Activated T-cell treated with anti-CD3 and anti-CD28 coated beads, Interleukin-2, amount 50 U/mL, for 1 hour (primary cell): ENCODE data around the gene AFAP1.

ENCODE experiments used
- DNase-seq: peaks from one replicate; pipeline ENCODE4 v3.0.0-alpha.2; 2020

AFAP1 gene

DNA sequence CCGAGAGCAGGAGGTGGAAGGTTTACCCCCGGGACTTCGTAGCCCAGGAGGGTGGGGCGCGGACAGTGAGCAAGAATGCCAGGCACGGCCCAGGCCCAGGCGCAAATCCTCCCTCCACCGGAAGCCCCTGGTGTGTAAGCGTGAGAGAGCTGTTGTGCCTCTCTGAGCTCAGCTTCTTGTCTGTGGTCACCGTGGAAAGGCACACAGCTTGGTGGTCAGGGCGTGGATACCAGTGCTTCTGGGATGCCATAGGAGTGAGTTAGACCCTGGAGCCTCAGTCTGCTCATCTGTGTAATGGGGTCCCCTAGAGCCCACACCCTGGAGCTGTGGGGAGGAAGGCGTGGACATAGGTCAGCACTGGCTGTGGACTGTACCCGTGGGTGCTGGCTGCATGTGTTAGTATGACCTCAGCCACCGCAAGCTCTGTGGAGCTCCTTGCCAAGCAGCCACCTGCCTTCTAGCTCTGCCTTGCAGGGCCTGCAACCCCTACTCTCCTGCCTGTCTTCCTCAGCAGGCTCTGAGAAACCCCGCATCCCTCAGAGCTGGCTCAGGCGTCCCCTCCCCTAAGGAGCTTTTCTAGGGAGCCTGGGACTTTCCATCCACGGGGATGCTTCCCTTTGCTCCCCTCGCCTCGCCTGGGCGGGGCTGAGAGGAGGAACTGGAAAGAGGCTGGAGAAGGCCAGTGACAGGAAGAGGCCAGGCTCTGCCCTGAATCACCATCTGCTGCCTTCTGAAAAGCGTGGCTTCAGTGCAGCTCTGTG lies 28.0 kb upstream of the AFAP1 start:
- DNase-seq, result no peak

DNA sequence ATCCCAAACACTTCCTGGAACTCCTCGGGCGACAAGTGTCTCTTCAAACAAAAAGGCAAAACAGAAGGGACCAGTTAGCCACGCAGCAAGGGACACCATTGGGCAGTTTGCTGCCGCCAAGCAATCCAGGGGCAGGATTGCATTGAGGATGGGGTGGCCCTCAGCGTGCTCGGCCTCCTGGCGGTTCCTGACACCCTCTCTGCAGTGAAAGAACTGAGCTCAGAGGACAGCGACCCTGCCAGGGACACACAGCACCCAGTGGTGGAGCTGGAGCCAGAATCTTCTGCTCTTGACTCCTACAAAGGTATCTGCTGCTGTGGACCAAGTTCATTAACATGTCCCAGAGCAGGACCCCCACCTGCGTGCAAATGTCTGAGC lies 27.4 kb upstream of the AFAP1 start:
- no peak for DNase-seq

DNA sequence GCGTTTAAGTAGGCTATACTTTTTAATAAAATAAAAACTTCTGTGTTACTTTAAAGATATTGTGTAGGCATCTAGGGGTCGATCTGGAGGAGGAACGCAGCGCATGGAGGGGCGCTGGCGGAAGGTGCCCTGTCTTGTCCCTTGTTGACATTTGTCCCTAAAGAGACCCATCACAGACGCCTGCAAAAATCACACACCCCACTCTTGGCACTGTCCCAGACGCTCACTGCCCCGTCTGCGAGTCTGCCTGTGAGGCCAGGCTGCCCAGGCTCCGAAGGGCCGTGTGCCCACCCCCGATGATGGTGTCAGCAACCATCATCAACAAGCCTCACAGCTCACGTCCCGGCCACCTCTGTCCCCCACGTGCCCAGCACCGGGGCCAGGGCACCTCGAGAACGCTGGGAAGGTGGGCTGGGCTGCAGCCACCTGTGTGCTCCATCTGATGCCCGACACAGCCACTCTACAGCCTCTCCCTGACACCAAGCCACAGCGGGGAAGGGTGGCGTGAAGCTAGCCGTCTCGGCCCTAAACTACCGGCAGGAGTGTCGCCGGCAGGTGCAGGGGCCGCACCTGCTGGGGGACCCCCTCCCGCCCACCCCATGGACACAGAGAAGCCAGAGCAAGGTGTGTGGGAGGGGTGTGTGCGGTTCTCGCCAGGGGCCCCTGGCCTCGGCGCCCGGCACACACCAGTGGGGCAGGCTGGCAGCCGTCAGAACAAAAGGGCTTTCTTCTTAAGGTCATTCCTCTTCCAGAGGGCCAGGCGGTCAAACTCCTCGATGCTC lies 26.8 kb upstream of the AFAP1 start:
- DNase-seq, result no peak

DNA sequence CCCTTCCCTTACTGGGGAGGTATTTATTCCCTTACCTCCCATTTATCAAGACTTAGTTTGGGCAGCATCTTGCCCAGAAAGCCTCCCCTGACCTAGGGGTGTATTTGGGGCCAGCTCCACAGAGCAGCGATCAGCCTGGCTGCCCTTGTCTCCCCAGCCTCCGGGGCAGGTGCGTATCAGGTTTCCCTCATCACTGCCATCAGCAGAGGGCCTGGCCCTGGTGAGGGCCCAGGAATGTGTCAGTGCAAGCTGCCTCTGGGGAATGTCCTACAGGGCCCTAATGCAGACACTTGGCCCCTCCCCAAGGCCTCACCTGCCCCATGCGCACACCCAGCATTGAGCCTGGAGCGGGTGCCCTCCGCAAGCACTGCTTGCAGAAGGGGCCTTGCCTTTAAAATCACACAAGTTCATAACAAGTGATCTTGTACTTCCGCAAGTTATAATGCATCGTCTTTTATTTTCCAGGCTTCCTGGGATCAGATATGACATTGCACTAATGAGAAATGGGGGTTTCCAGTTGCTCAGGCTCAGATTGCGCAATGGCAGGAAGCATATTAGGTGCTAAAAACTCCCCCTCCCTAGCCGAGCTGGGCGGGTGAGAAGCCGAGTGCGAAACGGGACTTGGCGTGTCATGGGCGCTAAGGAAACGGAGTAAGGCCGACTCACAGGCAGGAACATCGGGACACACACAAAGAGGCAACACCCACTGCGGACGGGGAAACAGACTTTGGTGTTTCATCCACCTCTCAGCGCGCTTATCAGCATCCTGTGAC lies 25.4 kb upstream of the AFAP1 start:
- no peak for DNase-seq

DNA sequence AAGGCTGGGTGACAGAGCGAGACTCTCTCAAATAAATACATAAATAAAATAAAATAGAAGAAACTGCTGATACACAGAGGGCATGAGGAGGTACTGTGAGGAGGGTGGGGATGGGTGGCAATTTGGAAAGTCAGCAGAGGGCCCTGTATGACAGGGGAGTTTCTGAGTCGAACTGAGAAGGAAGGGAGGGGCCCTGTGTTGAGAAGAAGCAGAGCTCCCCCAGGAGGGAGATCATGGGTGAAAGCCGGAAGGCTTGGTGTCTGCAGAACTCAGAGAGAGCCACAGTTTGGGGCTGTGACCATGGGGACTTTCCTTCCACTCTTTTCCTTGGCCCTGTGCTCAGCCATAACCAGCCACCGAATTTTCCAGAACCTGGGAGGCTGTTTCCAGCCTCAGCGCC lies 24.8 kb upstream of the AFAP1 start:
- DNase-seq, result no peak

DNA sequence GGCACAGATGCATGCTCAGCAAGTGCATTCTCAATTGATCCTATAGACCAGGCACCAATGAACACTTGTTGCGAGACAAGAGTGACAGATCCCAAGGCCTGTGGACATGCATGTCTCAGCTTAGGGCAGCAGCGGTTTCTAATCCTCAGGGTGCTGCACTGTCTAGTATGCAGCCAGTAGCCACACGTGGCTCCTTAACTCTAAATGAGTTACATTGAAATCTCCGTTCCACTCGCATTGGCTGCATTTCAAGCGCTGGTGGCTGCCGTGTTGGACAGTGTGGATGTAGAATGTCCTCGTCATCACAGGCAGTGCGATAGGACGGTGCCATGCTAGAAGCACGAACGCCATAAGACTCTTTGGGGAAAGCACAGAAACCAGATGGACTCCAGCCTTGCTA lies 24.0 kb upstream of the AFAP1 start:
- no peak for DNase-seq

DNA sequence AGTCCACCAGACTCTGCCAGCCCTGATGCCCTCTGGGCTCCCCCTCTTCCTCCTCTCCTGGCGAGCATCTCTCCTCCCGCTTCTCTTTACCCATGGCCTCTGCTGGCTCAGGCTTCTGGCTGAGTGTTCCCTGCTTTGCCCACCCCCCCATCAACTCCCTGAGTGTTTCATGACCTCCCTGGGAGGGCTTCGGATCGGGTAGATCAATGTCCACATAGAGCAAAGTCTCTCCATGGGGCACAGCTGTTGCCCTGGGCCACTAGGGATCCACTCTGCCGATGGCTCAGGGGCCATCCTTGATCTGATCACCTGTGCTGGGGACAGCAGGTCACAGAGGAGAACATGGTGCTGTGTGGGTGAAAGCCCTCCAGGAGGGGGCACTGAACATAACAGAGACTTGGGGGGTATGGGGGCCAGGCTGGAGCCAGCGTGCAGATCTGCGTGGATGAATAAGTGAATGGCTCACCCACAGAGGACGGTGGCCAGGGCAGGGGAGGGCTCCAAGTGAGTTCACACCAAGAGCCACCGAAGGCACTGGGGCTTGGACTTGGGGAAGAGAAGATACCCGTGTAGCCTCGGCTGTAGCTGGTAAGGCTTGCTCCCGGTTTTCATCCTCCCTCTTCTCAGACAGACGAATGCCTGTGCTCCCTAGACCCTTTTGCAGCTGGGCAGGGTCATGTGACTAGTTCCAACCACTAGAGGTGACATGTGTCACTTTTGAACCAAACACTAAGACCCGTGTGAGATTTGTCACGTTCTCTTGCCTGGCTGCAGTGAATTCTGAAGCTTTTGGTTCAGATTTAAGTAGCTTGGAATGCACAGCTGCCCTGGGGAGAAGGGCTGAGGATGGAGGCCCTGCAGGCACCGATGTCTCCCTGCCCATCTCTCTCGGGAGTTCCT lies 23.2 kb upstream of the AFAP1 start:
- DNase-seq, result no peak

DNA sequence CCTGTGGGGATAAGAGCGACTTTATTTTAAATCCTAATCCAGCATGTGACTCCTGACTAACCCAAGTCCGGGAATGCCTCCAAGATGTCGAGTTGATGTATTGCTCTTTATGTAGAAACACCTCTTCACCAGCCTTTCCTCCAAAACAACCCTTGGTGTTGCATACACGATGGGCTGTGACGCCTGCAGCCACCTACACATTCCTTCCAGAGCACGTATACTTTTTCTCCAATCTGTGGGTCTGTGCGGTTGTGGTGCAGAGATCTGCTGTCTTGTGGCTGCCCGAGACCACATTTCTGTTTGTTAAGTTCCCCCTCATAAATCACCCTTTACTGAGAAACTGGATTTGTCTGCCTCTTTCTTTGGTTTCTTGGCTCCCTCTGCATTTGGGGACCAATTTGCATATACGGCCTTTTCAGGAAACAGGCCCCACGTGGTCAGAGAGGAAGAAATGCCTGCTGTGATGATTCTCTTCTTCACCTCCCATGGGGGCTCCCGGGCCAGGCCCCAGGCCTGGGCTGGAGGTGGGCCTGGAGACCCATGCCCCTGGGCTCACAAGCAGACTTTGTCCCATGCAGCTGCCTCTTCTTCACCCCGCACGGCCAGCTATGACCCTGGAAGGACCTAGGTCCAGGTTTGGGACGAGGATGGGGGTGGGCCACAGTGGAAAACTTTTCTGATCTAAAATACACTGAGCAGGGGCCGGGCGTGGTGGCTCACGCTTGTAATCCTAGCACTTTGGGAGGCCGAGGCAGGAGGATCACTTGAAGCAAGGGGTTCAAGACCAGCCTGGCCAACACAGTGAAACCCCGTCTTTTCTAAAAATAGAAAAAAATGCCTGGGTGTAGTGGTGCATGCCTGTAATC lies 21.4 kb upstream of the AFAP1 start:
- DNase-seq, result no peak

DNA sequence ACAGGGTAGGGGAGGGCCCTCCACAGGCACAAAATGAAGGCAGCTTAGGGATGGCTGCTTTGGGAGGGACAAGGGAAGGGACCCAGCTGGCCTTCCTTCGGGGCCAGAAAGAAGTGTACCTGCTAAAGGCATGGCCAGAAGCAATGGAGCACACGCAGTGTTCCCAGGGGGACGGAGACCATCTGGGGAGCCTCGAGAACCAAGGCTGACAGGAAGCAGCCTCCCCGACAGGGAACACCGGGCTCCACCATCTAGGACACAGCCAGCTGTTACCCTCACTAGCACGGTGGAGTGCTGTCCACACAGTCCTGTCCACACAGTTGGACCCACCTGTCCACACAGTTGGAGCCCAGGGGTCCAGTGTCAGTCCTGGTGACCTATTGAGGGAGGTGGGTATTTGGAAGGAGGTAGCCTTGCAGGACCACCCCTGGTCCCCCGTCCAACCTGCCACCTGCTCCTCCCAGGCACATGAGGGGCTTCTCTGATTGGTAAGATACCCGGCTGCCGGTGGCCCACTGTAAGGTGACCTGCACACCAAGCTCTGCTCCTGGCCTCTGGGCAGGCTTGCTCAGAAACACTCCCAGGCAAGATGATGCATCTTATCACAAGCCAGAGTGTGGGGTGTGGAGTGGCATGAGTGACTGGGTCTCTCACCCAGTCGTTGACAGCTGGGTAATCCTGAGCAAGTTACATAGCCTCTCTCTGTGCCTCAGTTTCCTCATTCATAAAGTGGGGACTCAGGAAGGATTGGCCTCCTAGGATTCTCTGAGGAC lies 20.5 kb upstream of the AFAP1 start:
- no peak for DNase-seq

DNA sequence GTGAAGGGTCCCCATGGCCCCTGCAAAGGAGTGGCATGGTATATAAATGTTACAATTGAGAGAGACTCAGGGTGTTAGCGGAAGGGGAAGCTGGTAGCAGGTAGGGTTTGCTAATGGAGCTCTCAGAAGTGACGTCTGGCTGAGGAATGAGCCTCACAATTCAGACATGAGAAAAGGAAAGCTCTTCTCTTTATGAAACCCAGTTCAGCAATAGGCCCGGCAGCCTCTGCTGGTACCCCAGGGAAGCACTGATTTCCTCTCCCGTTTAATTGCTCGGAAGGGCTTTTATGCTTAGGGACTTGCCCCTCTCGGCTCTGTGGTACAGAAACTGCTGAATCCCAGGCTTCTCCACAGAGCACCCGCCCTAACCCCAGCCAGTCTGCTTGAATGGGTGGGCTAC lies 19.4 kb upstream of the AFAP1 start:
- no peak for DNase-seq

DNA sequence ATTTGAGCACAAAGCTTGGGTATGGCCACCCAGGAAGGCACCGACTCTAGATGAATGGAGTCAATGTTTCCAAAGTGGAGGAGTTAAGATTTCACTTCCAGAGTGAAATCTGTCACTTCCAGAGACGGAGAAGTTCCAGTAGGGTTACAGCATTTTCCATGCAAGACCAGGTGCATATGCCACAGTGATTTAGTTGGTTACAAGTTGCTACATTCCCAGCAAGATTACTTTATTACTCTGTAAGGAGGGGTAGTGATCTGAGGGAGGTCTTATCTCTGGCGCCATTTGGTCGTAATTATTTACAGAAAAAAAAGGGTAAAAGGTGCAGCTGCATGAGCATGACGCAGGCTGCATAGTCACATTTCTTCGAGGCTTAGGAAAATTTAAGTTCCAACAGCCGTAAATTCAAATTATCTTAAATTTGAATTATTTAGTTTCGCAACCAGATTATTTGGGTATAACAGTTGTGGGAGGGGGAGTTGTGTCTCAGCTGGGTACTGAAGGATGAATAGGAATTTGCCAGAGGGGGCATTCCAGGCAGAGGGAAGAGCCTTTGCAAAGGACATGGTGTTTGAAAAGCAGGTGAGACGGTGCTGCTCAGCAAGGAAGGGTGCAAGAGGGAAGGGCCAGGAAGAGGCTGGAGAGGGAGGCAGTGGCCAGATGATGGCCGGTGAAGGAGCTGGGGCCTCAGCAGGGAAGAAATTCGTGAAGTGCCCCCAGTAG lies 17.4 kb upstream of the AFAP1 start:
- no peak for DNase-seq

DNA sequence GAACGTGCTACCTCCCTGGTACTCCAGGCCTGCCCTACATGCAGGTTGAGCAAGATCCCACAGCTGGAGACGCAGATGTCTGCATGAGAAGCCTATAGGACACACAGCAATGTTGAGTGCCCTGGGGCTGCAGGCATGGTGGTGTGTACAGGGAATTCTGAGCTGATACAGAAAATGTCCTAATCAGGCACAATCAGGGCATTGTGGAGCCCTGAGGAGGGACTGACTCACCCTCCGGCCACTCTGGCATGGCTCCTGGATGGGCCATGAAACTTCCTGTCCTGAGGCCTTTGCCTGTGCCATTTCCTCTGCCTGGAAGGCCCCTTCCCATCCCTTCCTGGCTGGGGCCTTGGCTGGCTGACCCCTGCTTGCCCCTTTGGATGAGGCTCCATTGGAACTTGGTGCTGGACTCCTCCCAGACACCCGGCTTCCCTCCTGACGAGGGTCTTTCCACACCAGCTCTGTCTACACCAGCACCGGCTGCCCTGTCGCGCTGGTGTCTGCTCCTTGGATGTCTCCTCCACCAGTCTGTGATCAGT lies 16.7 kb upstream of the AFAP1 start:
- no peak for DNase-seq

DNA sequence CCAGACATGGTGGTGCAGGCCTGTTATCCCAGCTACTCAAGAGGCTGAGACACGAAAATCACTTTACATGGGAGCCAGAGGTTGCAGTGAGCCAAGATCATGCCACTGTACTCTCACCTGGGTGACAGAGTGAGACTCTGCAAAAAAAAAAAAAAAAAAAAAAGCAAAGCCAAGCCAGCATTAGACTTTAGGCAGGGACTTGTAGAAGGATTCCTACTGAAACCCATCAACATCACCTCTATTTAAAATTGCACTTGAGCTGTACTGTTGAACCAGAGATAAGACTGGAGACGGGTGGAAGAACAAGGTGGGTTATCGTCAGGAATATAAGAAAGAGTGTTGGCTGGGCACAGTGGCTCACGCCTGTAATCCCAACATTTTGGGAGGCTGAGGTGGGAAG lies 15.7 kb upstream of the AFAP1 start:
- DNase-seq, result no peak

DNA sequence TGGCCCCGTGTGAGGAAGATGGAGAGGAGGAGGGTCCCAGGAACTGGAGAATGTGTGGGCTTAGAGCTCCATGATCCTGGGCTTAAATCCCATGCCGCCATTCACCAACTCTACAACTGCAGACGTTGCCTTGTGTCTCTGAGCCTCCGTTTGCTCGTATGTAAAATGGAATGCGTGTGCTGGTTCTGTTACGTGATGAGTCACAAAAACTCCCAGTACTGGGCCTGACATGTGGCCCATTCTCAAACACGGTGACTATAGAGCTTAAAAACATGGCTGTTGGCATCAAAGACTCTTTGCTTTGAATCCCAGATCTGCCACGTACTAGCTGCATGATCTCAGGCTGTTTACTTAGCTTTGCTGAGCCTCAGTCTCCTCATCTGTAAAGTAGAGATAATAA lies 13.0 kb upstream of the AFAP1 start:
- no peak for DNase-seq

DNA sequence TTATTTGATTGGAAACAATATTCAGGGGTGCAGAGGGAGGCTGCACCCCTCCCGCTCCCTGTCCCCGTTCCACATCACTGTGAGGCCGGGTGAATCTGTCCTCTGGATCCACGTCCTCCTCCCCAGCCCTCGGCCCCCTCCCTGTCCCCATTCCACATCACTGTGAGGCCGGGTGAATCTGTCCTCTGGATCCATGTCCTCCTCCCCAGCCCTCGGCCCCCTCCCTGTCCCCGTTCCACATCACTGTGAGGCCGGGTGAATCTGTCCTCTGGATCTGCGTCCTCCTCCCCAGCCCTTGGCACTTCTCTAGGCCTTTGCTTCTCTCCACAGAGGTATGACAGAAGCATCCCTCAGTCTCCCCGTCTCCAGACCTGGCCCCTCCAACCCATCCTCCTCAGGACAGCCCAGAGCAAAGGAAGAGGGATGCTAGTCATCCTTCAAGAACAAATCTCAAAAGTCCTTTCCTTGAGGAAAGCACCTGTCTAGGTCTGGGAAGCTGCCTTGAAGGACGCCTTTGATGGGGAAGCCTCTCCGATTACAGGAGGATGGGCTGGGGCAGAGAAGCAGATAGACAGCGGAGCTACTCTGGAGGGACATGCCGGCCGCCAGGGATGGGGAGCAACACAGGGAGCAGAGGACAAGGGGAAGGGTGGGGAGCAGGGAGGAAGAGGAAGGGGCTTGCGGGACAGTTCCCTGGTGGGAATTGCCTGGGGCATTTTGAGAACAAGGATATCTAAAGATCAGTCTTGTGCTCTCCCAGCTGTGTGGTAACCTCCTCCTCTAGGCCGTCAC lies 10.8 kb upstream of the AFAP1 start:
- no peak for DNase-seq

DNA sequence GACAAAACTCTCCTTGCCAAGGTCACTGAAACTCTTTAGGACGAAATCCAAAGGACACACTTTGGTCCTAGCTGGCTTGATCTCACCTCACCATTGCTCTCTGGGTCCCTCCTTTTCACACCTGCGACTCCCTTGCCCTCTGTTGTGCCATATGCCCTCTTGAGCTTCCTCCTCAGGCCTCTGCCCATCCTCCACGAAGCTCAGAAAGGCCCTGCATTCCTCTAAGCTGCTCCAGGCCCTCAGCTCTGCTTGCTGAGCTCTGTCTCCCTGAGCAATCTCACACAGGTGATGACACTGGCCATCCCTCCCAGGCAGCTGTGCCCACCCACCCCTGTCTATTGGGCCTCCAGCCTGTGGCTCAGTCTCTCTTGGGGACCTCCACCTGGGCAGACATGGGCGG lies 10.1 kb upstream of the AFAP1 start:
- no peak for DNase-seq

DNA sequence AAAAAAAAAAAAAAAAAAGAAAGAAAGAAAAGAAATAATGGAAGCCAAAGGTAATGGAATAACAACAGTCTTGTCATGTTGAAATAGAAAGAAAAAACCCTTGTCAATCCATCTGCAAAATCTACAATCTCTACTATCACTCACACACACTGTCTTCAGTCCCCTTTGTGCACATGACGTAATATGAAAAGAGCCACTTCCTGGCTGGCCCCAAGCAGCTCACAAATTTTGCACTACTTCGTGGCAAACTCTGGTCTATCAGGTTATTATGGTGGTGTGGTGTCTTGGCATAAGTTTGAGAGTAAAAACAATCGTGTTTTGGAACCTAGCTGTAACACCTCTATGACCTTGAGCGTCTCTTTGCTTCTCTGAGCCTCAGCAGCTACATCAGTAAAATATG lies 8.3 kb upstream of the AFAP1 start:
- no peak for DNase-seq

DNA sequence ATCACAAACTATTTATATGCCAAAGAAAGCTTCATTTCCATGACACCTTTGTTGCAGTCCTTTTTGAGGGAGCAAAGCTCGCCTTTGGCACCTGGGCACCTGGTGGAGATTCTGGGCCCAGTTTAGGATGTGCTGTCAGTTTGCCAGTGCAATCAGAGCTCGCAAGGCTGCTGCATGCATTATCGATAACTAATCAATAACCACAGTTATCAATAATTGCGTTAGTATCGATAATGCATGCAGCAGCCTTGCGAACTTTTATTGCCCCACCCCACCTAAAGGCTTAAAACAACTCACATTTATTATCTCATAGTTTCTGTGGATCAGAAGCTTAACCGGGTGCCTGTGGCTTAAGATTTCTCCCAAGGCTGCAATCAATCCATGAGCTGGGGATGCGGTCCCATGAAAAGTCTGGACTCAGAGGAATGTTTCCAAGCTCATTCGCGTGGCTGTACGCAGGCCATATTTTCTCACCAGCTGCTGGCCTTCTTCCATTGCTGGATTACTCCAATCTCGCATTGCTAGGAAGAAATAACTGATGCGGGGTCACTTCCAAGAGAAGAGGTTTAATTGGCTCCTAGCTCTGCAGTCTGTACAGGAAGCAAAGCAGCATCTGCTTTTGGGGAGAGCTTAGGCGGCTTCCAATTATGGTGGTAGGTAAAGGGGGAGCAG lies 6.2 kb upstream of the AFAP1 start:
- no peak for DNase-seq
